ENCODE measurements around the gene PRAMEF20.
"Not testable (repeated sequence)": the region's sequence is repeated elsewhere in the genome, so short reads cannot be mapped to it uniquely, and the experiment has no call there.

DNA sequence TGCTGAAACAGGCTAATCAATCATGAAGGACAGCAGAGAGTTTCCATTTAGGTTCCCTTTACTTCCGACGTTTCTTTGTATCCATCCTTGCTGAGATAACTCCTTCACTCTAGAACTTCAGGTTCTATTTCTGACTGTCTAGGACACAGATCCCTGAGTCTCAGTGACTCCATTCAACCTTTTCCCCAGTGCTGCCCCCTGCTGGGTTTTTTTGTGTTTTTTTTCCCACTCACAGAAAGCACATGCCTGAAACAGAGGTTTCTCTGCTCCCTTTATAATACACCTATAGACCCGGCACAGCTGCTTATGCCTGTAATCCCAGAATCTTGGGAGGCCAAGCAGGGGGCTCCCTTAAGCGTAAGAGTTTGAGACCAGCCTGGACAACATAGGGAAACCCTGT is 41.7 kb upstream of the PRAMEF20 start:
- not testable (repeated sequence) for TF ChIP-seq EZH2 (IDR thresholded peaks at IDR 0.05; ENCODE audit: insufficient read depth, poor library complexity, severe bottlenecking); EZH2phosphoT487 (IDR thresholded peaks at IDR 0.05; ENCODE audit: insufficient read depth, low read depth)

Data from GM23248 (cell line).